PC-3 (cell line): ENCODE data around the gene CBX1. TPM values are rescaled to one million over a fixed set of nuclear protein-coding genes. Genes with fewer than 3 reads are reported as not detected.

ENCODE experiments used
- ATAC-seq: fragments of 200-7000 bp; cut with Tn5 transposase; 2 replicates; pipeline ENCODE4 v1.9.1; 2020; ENCODE audit warnings: mild to moderate bottlenecking, moderate library complexity
- BruUV-seq: library from RNA; stranded (reverse); fragments of 400-500 nt; replicated peaks from 2 replicates; lab custom pipeline; 2021; lab: Mats Ljungman, UMichigan
- CTCF ChIA-PET: fragments of 300-600 bp; sonication (Branson Sonifier 250); formaldehyde crosslinking; loops from one replicate; lab custom pipeline; 2022; ENCODE audit warnings: antibody characterized with exemption; lab: Charles Lee
- POLR2A ChIA-PET: fragments of 300-600 bp; sonication (Branson Sonifier 250); formaldehyde crosslinking; loops from one replicate; lab custom pipeline; 2022; ENCODE audit warnings: antibody characterized with exemption; ENCODE audit not compliant: unreplicated experiment; lab: Charles Lee
- DNase-seq: peaks from one replicate; pipeline ENCODE4 v3.0.0-alpha.2; 2015
- H2AFZ ChIP-seq: fragments of 300-600 bp; sonication (generic); 2 replicates; pipeline ENCODE4 v1.6.0; 2016; ENCODE audit warnings: antibody characterized with exemption, low read length
- H3F3A ChIP-seq: fragments of 300-600 bp; sonication (generic); one replicate; pipeline ENCODE4 v1.6.0; 2017; ENCODE audit warnings: antibody characterized with exemption, low read length, control low read depth, mild to moderate bottlenecking; ENCODE audit not compliant: unreplicated experiment
- H3K27ac ChIP-seq: fragments of 300-600 bp; sonication (generic); 2 replicates; pipeline ENCODE4 v1.5.1; 2016; ENCODE audit warnings: mild to moderate bottlenecking, low read length
- H3K27me3 ChIP-seq: fragments of 300-600 bp; sonication (generic); 2 replicates; pipeline ENCODE4 v1.6.1; 2016; ENCODE audit warnings: low read length, mixed read lengths
- H3K36me3 ChIP-seq: fragments of 300-600 bp; sonication (generic); 2 replicates; pipeline ENCODE4 v1.6.1; 2016; ENCODE audit warnings: low read depth, mixed run types, low read length, mixed read lengths
- H3K4me1 ChIP-seq: fragments of 300-600 bp; sonication (generic); 2 replicates; pipeline ENCODE4 v1.5.1; 2016; ENCODE audit warnings: low read length; ENCODE audit not compliant: insufficient read depth
- H3K4me2 ChIP-seq: fragments of 300-600 bp; sonication (generic); 2 replicates; pipeline ENCODE4 v1.6.0; 2016; ENCODE audit warnings: low read length
- H3K4me3 ChIP-seq: fragments of 300-600 bp; sonication (generic); 2 replicates; pipeline ENCODE4 v1.5.1; 2016; ENCODE audit warnings: mild to moderate bottlenecking, low read length, mixed read lengths
- H3K79me2 ChIP-seq: fragments of 300-600 bp; sonication (generic); 2 replicates; pipeline ENCODE4 v1.6.1; 2017; ENCODE audit warnings: low read length, mixed read lengths
- H3K9ac ChIP-seq: fragments of 300-600 bp; sonication (generic); 2 replicates; pipeline ENCODE4 v1.6.0; 2016; ENCODE audit warnings: mild to moderate bottlenecking, low read length
- H3K9me2 ChIP-seq: fragments of 300-600 bp; sonication (generic); replicated peaks from 2 replicates; pipeline ENCODE4 v1.6.1; 2016; ENCODE audit warnings: mixed run types, low read length, mixed read lengths
- H3K9me3 ChIP-seq: fragments of 300-600 bp; sonication (generic); 2 replicates; pipeline ENCODE4 v1.6.1; 2016; ENCODE audit warnings: low read length, mixed read lengths
- H4K20me1 ChIP-seq: fragments of 300-600 bp; sonication (generic); 2 replicates; pipeline ENCODE4 v1.6.1; 2016; ENCODE audit warnings: low read length, mixed read lengths
- EZH2 ChIP-seq: fragments of 300-600 bp; sonication (generic); IDR thresholded peaks from one replicate; pipeline ENCODE4 v1.6.1; 2017; ENCODE audit warnings: antibody characterized with exemption, mild to moderate bottlenecking, low read length; ENCODE audit not compliant: unreplicated experiment
- EZH2phosphoT487 ChIP-seq: fragments of 300-600 bp; sonication (generic); IDR thresholded peaks from 2 replicates; pipeline ENCODE4 v1.6.1; 2018; ENCODE audit warnings: mild to moderate bottlenecking, antibody characterized with exemption, low read length, borderline replicate concordance
- intact Hi-C: fragments of 100-400 bp; cut with micrococcal nuclease; formaldehyde crosslinking; loops from 2 replicates; pipeline ENCODE4 v1.9.0; 2023
- total RNA-seq: library from RNA; depleted of rRNA; stranded (reverse); fragments of >200 nt; gene quantifications from 2 replicates; pipeline ENCODE4 v1.2.3, GENCODE V29; 2014
- TF ChIP-seq, protein P1 (sequence below): fragments of 300-600 bp; sonication (generic); conservative IDR thresholded peaks from 2 replicates; pipeline ENCODE4 v1.5.1; 2017; ENCODE audit warnings: antibody characterized with exemption, low read depth, mild to moderate bottlenecking, low read length

Gene CBX1
- total RNA-seq, 1 experiment from 2014 or later, result 119 TPM

DNA sequence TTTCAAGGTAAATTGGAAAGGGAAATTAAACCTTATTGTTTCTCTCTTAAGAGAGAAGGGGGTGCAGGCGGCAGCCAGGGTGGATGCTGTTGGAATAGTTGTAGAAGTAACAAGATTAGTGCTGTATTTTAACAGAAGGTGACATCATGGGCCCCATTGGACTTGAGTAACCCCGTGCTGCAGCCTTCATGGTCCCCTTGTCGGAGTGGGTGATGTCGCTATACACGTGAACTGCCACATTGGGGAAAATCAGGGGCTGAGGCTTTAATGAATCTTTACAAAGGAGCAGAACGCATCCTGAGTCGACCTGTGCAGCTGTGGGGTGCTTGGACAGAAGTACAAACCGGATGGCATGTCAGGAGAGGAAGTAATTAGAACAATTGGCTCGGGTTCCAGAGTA, 9.5 kb upstream of the CBX1 start:
- ChIA-PET CTCF (no interaction called here), POLR2A (no interaction called here)
- H3F3A ChIP-seq, result no peaks in the 10 kb centered on the region
- TF ChIP-seq, protein P1, sequence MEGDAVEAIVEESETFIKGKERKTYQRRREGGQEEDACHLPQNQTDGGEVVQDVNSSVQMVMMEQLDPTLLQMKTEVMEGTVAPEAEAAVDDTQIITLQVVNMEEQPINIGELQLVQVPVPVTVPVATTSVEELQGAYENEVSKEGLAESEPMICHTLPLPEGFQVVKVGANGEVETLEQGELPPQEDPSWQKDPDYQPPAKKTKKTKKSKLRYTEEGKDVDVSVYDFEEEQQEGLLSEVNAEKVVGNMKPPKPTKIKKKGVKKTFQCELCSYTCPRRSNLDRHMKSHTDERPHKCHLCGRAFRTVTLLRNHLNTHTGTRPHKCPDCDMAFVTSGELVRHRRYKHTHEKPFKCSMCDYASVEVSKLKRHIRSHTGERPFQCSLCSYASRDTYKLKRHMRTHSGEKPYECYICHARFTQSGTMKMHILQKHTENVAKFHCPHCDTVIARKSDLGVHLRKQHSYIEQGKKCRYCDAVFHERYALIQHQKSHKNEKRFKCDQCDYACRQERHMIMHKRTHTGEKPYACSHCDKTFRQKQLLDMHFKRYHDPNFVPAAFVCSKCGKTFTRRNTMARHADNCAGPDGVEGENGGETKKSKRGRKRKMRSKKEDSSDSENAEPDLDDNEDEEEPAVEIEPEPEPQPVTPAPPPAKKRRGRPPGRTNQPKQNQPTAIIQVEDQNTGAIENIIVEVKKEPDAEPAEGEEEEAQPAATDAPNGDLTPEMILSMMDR, result no peak
- no peak for TF ChIP-seq EZH2phosphoT487
- TF ChIP-seq EZH2, result no peak
- no TSS peak for BruUV-seq
- H4K20me1 ChIP-seq, result no peaks in the 10 kb centered on the region
- no peaks in the 10 kb centered on the region for H3K9me3 ChIP-seq
- no peak overlapping the region for H3K27ac ChIP-seq
- no peak overlapping the region for H3K9ac ChIP-seq
- no peak overlapping the region for H2AFZ ChIP-seq
- H3K4me2 ChIP-seq, result no peak overlapping the region
- H3K4me1 ChIP-seq, result peaks cover 7% of the 10 kb centered on the region; the same call in 1 of the 2 replicates
- ATAC-seq (no peak), DNase-seq (no peak)
- no peak overlapping the region for H3K4me3 ChIP-seq
- no peaks in the 10 kb centered on the region for H3K9me2 ChIP-seq
- intact Hi-C loops, result no loop called here
- no peaks in the 10 kb centered on the region for H3K27me3 ChIP-seq
- peaks cover 6% of the 10 kb centered on the region; the same call in 1 of the 2 replicates for H3K36me3 ChIP-seq
- H3K79me2 ChIP-seq, result peaks cover 49% of the 10 kb centered on the region

DNA sequence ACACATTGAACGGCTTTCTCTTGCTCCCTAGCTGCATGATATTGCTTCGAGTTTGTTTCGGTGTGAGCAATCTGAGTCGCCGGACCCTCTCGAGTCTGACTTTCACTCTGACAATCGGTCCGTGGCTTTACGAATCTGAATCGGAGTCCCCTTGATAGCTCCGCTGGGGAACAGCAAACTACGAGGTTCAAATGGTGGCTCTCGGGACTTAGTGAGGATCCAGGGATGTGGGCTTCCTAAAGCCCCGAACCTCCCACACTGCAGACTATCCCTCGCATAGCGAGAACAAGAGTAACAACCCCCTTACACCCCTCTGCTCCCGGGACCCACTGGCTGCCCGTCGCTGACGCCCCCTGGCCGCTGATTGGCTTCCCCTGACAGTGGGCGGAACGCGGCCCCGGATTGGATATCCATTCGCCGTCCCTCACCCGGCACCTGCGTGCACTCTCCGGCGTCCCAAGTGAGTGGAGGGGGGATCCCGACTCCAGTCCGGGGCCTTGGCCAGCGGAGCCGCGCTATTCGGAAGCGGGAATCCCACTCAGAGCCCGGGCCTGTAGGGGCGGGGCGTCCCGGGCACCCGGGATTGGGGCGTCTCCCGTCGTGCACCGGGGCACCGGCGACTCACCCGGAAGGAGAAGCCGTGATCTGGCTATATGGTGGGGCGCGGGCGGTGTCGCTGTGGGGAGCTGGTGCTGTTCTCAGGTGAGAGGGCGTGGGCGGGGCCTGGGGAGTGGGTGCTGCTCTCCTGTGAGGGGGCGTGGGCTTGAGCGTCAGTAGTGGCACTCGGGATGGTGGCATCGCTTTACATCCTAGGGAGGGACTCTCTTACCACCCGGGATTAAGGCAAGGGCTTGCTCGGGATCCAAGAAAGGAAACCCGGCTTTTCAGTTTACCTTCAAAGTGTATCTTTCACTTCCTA, 6.1 kb upstream of the CBX1 start, which contains the start of gene SNX11:
Gene SNX11, plus strand, starts transcription at position 630 of the 919 bp plus-strand sequence. CDS start 4,278 bp downstream, outside the sequence.
- intact Hi-C loops, result no loop called here
- no peaks in the 10 kb centered on the region for H3F3A ChIP-seq
- BruUV-seq, result TSS peak; percentile 97
- no peaks in the 10 kb centered on the region for H3K27me3 ChIP-seq
- H3K27ac ChIP-seq, result peak within 1 kb of the TSS; percentile 88
- H3K36me3 ChIP-seq, result no peaks in the 10 kb centered on the region
- H4K20me1 ChIP-seq, result no peaks in the 10 kb centered on the region
- no peak for TF ChIP-seq EZH2
- TF ChIP-seq, protein P1, result no peak
- no peak for TF ChIP-seq EZH2phosphoT487
- peak within 1 kb of the TSS; percentile 100 for H2AFZ ChIP-seq
- H3K9me3 ChIP-seq, result no peaks in the 10 kb centered on the region
- DNase-seq (peak; percentile 90), ATAC-seq (peak; percentile 94)
- peak within 1 kb of the TSS; percentile 85 for H3K9ac ChIP-seq
- peaks cover 45% of the 10 kb centered on the region for H3K79me2 ChIP-seq
- peak within 1 kb of the TSS; percentile 87 for H3K4me2 ChIP-seq
- POLR2A ChIA-PET, result interaction anchor here (0.6 to 1.0 kb wide), 3 partner anchors 74 to 588 kb away, joined by 3 to 25 read pairs (median 5); no protein-coding TSS in a partner anchor
- peak within 1 kb of the TSS; percentile 89 for H3K4me3 ChIP-seq
- no peaks in the 10 kb centered on the region for H3K9me2 ChIP-seq
- CTCF ChIA-PET, result interaction anchor here (0.5 to 2.0 kb wide), 4 partner anchors 10 to 793 kb away, joined by 3 to 10 read pairs (median 8); no protein-coding TSS in a partner anchor
- H3K4me1 ChIP-seq, result peaks cover 7% of the 10 kb centered on the region; the same call in 1 of the 2 replicates
